ENCODE data around the gene BHLHA9. TPM values are rescaled to one million over a fixed set of nuclear protein-coding genes. Genes with fewer than 3 reads are reported as not detected.
"Not testable (repeated sequence)": the region's sequence is repeated elsewhere in the genome, so short reads cannot be mapped to it uniquely, and the experiment has no call there.

BHLHA9 gene
- total RNA-seq, 2 experiments from 2014 or later: not detected

- H3K4me1 Mint-ChIP-seq (ENCODE audit: low read depth): peaks cover 9% of the 10 kb centered on the region
- H3K27me3 Mint-ChIP-seq (ENCODE audit: low read depth): peaks cover 45% of the 10 kb centered on the region
- H3K4me3 Mint-ChIP-seq: no peak overlapping the region
- CTCF ChIA-PET: no interaction called here
- no peaks in the 10 kb centered on the region for H3K9me3 Mint-ChIP-seq
- no peak overlapping the region for H3K27ac Mint-ChIP-seq
- DNase-seq: no peak
- H3K36me3 Mint-ChIP-seq (ENCODE audit: low read depth): peaks cover 1% of the 10 kb centered on the region
- intact Hi-C loops (cut with micrococcal nuclease): no loop called here
These were observed 38.8 kb upstream of the BHLHA9 start for GRCh38 chr17:1231456-1231855.

- Mint-ChIP-seq H3K27me3 (ENCODE audit: low read depth) (peaks cover 38% of the 10 kb centered on the region), H3K27ac (no peak overlapping the region), H3K4me3 (no peak overlapping the region), H3K9me3 (no peaks in the 10 kb centered on the region), H3K4me1 (ENCODE audit: low read depth) (peaks cover 9% of the 10 kb centered on the region), H3K36me3 (ENCODE audit: low read depth) (peaks cover 1% of the 10 kb centered on the region)
- intact Hi-C loops (cut with micrococcal nuclease): no loop called here
- CTCF ChIA-PET: no interaction called here
- no peak for DNase-seq
These were observed 37.9 kb upstream of the BHLHA9 start for GRCh38 chr17:1232331-1232730.

GRCh38 chr17:1232786-1233185 is 37.5 kb upstream of the BHLHA9 start:
- no peaks in the 10 kb centered on the region for H3K9me3 Mint-ChIP-seq
- no peak overlapping the region for H3K4me3 Mint-ChIP-seq
- H3K27ac Mint-ChIP-seq: no peak overlapping the region
- CTCF ChIA-PET: interaction anchor here (0.6 kb wide), 1 partner anchor 100 kb away, joined by 3 read pairs; no protein-coding TSS in a partner anchor
- H3K27me3 Mint-ChIP-seq (ENCODE audit: low read depth): peaks cover 34% of the 10 kb centered on the region
- H3K4me1 Mint-ChIP-seq (ENCODE audit: low read depth): peaks cover 9% of the 10 kb centered on the region
- intact Hi-C loops (cut with micrococcal nuclease): no loop called here
- DNase-seq: no peak
- H3K36me3 Mint-ChIP-seq (ENCODE audit: low read depth): peaks cover 1% of the 10 kb centered on the region

GRCh38 chr17:1234455-1234854 is 35.8 kb upstream of the BHLHA9 start:
- DNase-seq: no peak
- intact Hi-C loops (cut with micrococcal nuclease): no loop called here
- peaks cover 11% of the 10 kb centered on the region for H3K4me1 Mint-ChIP-seq (ENCODE audit: low read depth)
- peaks cover 33% of the 10 kb centered on the region for H3K27me3 Mint-ChIP-seq (ENCODE audit: low read depth)
- H3K4me3 Mint-ChIP-seq: no peak overlapping the region
- no peak overlapping the region for H3K27ac Mint-ChIP-seq
- H3K36me3 Mint-ChIP-seq (ENCODE audit: low read depth): peaks cover 1% of the 10 kb centered on the region
- CTCF ChIA-PET: no interaction called here
- no peaks in the 10 kb centered on the region for H3K9me3 Mint-ChIP-seq

- H3K4me3 Mint-ChIP-seq: no peak overlapping the region
- CTCF ChIA-PET: no interaction called here
- H3K27me3 Mint-ChIP-seq (ENCODE audit: low read depth): peaks cover 34% of the 10 kb centered on the region
- H3K4me1 Mint-ChIP-seq (ENCODE audit: low read depth): peaks cover 16% of the 10 kb centered on the region
- no peak overlapping the region for H3K27ac Mint-ChIP-seq
- DNase-seq: no peak
- intact Hi-C loops (cut with micrococcal nuclease): no loop called here
- H3K9me3 Mint-ChIP-seq: no peaks in the 10 kb centered on the region
- H3K36me3 Mint-ChIP-seq (ENCODE audit: low read depth): no peaks in the 10 kb centered on the region
These were observed 32.8 kb upstream of the BHLHA9 start for GRCh38 chr17:1237471-1237870.

GRCh38 chr17:1239210-1239609 is 31.0 kb upstream of the BHLHA9 start:
- no peak overlapping the region for H3K27ac Mint-ChIP-seq

GRCh38 chr17:1240426-1240825 is 29.8 kb upstream of the BHLHA9 start:
- H3K36me3 Mint-ChIP-seq (ENCODE audit: low read depth); DNase-seq; H3K4me3 Mint-ChIP-seq; H3K9me3 Mint-ChIP-seq; intact Hi-C loops (cut with micrococcal nuclease); CTCF ChIA-PET; H3K27ac Mint-ChIP-seq: not testable (repeated sequence)
- peaks cover 25% of the 10 kb centered on the region for H3K27me3 Mint-ChIP-seq (ENCODE audit: low read depth)
- peaks cover 16% of the 10 kb centered on the region for H3K4me1 Mint-ChIP-seq (ENCODE audit: low read depth)

More at GRCh38 chr17:1239210-1239609, 31.0 kb upstream of the BHLHA9 start:
- peaks cover 27% of the 10 kb centered on the region for H3K27me3 Mint-ChIP-seq (ENCODE audit: low read depth)
- intact Hi-C loops (cut with micrococcal nuclease): no loop called here
- H3K4me3 Mint-ChIP-seq: no peak overlapping the region
- DNase-seq: peak; percentile 17
- no peaks in the 10 kb centered on the region for H3K9me3 Mint-ChIP-seq
- H3K36me3 Mint-ChIP-seq (ENCODE audit: low read depth): no peaks in the 10 kb centered on the region
- H3K4me1 Mint-ChIP-seq (ENCODE audit: low read depth): peaks cover 16% of the 10 kb centered on the region
- CTCF ChIA-PET: no interaction called here

GRCh38 chr17:1241929-1242328 is 28.3 kb upstream of the BHLHA9 start:
- Mint-ChIP-seq H3K9me3 (no peaks in the 10 kb centered on the region), H3K27ac (no peak overlapping the region), H3K36me3 (ENCODE audit: low read depth) (no peaks in the 10 kb centered on the region), H3K4me3 (no peak overlapping the region), H3K4me1 (ENCODE audit: low read depth) (peaks cover 16% of the 10 kb centered on the region), H3K27me3 (ENCODE audit: low read depth) (peaks cover 23% of the 10 kb centered on the region)
- CTCF ChIA-PET: no interaction called here
- intact Hi-C loops (cut with micrococcal nuclease): no loop called here
- DNase-seq: no peak

- peaks cover 19% of the 10 kb centered on the region for H3K27me3 Mint-ChIP-seq (ENCODE audit: low read depth)
These were observed 25.6 kb upstream of the BHLHA9 start for GRCh38 chr17:1244606-1245012.

GRCh38 chr17:1251866-1252608 is 18.2 kb upstream of the BHLHA9 start:
- Mint-ChIP-seq H3K27me3 (ENCODE audit: low read depth) (no peaks in the 10 kb centered on the region), H3K36me3 (ENCODE audit: low read depth) (no peaks in the 10 kb centered on the region), H3K4me1 (ENCODE audit: low read depth) (peaks cover 2% of the 10 kb centered on the region), H3K9me3 (no peaks in the 10 kb centered on the region), H3K27ac (no peak overlapping the region), H3K4me3 (no peak overlapping the region)
- intact Hi-C loops (cut with micrococcal nuclease): no loop called here
- CTCF ChIA-PET: interaction anchor here (0.5 kb wide), 1 partner anchor 100 kb away, joined by 3 read pairs; no protein-coding TSS in a partner anchor
- DNase-seq: no peak

More at GRCh38 chr17:1244606-1245012, 25.6 kb upstream of the BHLHA9 start:
- Mint-ChIP-seq H3K27ac (no peak overlapping the region), H3K9me3 (no peaks in the 10 kb centered on the region), H3K36me3 (ENCODE audit: low read depth) (no peaks in the 10 kb centered on the region), H3K4me1 (ENCODE audit: low read depth) (peaks cover 10% of the 10 kb centered on the region), H3K4me3 (no peak overlapping the region)
- intact Hi-C loops (cut with micrococcal nuclease): no loop called here
- CTCF ChIA-PET: no interaction called here
- no peak for DNase-seq

- no peak for DNase-seq
- H3K36me3 Mint-ChIP-seq (ENCODE audit: low read depth): no peaks in the 10 kb centered on the region
- H3K27me3 Mint-ChIP-seq (ENCODE audit: low read depth): peaks cover 5% of the 10 kb centered on the region
- H3K4me1 Mint-ChIP-seq (ENCODE audit: low read depth): peaks cover 5% of the 10 kb centered on the region
- no peak overlapping the region for H3K4me3 Mint-ChIP-seq
- intact Hi-C loops (cut with micrococcal nuclease): no loop called here
- H3K27ac Mint-ChIP-seq: no peak overlapping the region
- H3K9me3 Mint-ChIP-seq: no peaks in the 10 kb centered on the region
- CTCF ChIA-PET: no interaction called here
These were observed 15.2 kb upstream of the BHLHA9 start for GRCh38 chr17:1255041-1255440.

- Mint-ChIP-seq H3K36me3 (ENCODE audit: low read depth) (no peaks in the 10 kb centered on the region), H3K27ac (no peak overlapping the region)
These were observed 13.5 kb upstream of the BHLHA9 start for GRCh38 chr17:1256699-1257098.

GRCh38 chr17:1260086-1260769 is 10.0 kb upstream of the BHLHA9 start:
- Mint-ChIP-seq H3K27ac (no peak overlapping the region), H3K36me3 (ENCODE audit: low read depth) (no peaks in the 10 kb centered on the region)

More at GRCh38 chr17:1256699-1257098, 13.5 kb upstream of the BHLHA9 start:
- H3K27me3 Mint-ChIP-seq (ENCODE audit: low read depth): peaks cover 5% of the 10 kb centered on the region
- DNase-seq: no peak
- no peaks in the 10 kb centered on the region for H3K9me3 Mint-ChIP-seq
- CTCF ChIA-PET: no interaction called here
- intact Hi-C loops (cut with micrococcal nuclease): no loop called here
- H3K4me1 Mint-ChIP-seq (ENCODE audit: low read depth): peaks cover 5% of the 10 kb centered on the region
- no peak overlapping the region for H3K4me3 Mint-ChIP-seq

More at GRCh38 chr17:1260086-1260769, 10.0 kb upstream of the BHLHA9 start:
- intact Hi-C loops (cut with micrococcal nuclease): no loop called here
- Mint-ChIP-seq H3K4me3 (no peak overlapping the region), H3K27me3 (ENCODE audit: low read depth) (peaks cover 5% of the 10 kb centered on the region), H3K9me3 (no peaks in the 10 kb centered on the region), H3K4me1 (ENCODE audit: low read depth) (peaks cover 3% of the 10 kb centered on the region)
- no peak for DNase-seq
- CTCF ChIA-PET: interaction anchor here (0.6 to 2.1 kb wide), 6 partner anchors 68 to 524 kb away, joined by 3 to 7 read pairs (median 4); no protein-coding TSS in a partner anchor
